ENCODE results near the gene MUC3A.
A peak's percentile ranks its signal among the peaks of the same experiment; 100 is the strongest.
"Not testable (repeated sequence)": the region's sequence is repeated elsewhere in the genome, so short reads cannot be mapped to it uniquely, and the experiment has no call there.

Gene MUC3A

DNA sequence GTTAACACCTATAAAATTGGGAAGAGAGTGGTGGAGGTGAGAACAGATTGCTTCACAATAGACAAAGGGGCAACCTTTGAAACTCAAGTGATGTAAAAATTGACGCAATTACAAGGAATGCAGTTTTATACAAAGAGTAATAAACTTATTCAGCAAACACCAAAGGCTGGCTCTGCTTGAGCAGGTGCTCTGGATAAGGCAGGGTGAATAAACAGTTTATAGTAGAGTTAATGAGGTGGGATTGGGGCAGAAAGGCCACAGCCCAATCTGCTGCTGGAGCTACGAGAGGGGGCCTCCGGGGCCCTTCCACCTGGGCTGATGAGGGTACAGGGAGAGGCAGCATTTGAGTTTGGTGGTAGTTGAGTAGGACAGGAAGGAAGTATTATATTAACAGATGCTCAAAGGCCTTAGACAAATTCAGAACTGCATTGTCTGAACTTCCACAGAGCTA lies 26.1 kb downstream of the MUC3A start:
- no peak for DNase-seq

GRCh38 chr7:100978300-100978699 lies 29.0 kb downstream of the MUC3A start:
- no peak for DNase-seq

DNA sequence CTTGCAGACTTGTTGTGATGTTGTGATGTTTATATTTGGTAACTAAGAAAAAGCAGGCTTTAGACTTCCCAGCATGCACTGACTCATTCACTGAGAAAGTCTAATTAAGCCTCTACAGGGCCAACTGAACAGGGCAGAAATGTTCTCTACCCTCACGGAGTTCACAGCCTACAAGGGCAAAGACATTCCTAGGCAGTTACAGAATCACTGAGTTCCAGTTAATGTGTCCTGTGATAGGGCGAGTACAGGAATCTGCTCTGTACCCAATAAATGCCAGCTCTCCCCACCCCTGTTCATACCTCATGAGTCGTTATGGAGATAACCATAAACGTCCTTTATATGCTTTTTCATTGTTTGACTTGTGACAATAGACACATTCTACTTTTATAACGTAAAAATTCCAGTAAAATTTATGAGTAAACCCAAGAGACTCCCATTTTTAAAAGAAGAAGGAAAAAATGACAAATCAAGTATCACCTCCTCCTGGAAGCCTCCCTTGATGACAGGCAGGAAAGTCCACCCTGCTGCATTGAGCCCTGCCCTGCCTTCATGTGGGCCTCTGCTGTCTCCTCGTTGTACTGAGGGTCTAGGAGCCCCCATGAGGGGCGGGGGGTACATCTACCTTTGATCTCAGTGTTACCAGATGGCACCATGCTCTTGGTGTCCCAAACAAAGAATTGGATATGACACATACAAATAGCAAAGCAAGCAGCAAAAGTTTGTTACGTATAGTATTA lies 34.3 kb downstream of the MUC3A start:
- no peak for DNase-seq

DNA sequence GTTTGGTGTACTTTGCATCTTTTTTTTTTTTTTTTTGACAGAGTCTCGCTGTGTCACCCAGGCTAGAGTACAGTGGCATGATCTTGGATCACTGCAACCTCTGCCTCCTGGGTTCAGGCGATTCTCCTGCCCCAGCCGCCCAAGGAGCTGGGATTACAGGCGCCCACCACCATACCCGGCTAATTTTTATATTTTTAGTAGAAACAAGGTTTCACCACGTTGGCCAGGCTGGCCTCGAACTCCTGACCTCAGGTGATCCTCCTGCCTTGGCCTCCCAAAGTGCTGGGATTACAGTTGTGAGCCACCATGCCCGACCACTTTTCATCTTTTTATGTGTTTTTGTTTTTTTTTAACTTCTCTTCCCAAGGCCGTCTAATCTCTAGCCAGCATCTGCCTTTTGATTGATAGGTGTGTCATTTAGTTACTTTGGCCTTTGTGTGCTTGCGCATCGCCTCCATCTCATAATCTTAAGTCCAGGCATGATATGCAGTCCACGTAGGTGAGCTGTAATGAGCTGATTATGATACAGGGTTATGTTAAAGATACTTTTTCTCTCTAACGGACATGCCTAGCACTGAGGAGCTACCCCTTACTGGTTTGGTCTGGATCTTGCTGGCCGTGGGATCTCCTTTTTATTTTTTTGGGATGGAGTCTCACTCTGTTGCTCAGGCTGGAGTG lies 35.0 kb downstream of the MUC3A start:
- not testable (repeated sequence) for DNase-seq

- DNase-seq = not testable (repeated sequence)
These were observed 35.9 kb downstream of the MUC3A start for GRCh38 chr7:100985033-100985797.

- no peak for DNase-seq
These were observed 42.3 kb downstream of the MUC3A start for GRCh38 chr7:100991631-100992030.

- DNase-seq = not testable (repeated sequence)
These were observed 42.9 kb downstream of the MUC3A start for GRCh38 chr7:100992280-100992679.

- not testable (repeated sequence) for DNase-seq
These were observed 45.3 kb downstream of the MUC3A start for GRCh38 chr7:100994671-100995070.

GRCh38 chr7:100998530-100998929 lies 49.2 kb downstream of the MUC3A start:
- DNase-seq = not testable (repeated sequence)

DNA sequence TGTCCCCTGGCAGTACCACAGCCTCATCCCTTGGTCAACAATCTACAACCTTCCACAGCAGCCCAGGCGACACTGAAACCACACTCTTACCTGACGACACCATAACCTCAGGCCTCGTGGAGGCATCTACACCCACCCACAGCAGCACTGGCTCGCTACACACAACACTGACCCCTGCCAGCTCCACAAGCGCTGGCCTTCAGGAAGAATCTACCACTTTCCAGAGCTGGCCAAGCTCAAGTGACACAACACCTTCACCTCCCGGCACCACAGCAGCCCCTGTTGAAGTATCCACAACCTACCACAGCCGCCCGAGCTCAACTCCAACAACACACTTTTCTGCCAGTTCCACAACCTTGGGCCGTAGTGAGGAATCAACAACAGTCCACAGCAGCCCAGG lies 50.0 kb downstream of the MUC3A start:
- not testable (repeated sequence) for DNase-seq

- DNase-seq = not testable (repeated sequence)
These were observed 50.7 kb downstream of the MUC3A start for GRCh38 chr7:101000025-101000424.

DNA sequence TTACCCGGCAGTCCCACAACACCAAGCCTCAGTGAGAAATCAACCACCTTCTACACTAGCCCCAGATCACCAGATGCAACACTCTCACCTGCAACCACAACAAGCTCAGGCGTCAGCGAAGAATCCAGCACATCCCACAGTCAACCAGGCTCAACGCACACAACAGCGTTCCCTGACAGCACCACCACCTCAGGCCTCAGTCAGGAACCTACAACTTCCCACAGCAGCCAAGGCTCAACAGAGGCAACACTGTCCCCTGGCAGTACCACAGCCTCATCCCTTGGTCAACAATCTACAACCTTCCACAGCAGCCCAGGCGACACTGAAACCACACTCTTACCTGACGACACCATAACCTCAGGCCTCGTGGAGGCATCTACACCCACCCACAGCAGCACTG lies 53.0 kb downstream of the MUC3A start:
- DNase-seq = not testable (repeated sequence)

DNA sequence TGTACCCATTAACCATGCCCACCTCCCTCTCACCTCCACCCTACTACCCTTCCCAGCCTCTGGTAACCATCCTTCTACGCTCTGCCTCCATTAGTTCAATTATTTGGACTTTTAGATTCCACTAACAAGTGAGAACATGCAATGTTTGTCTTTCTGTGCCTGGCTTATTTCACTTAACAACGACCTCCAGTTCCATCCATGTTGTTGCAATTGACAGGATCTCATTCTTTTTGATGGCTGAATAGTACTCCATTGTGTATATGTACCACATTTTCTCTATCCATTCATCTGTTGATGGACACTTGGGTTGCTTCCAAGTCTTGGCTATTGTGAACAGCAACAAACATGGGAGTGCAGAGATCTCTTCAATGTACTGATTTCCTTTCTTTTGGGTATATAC lies 58.0 kb downstream of the MUC3A start:
- DNase-seq = not testable (repeated sequence)

DNA sequence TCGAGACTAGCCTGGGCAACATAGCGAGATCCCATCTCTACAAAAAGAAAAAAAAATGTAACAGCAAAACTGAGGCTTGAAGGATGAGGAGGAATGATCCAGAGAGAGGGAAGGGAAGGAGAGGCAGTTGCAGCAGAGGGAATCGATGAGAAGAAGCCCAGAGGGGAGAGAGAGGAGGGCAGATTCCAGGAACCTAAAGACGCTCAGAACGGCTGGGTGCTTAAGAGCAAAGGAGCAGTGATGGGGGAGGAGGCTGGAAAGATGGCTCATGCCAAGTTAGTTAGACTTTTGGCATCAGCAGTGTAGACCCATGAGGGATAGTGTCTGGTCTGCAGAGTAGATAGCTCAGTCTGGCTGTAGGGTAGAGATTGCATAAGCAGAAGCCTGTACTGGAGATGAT lies 60.3 kb downstream of the MUC3A start:
- no peak for DNase-seq

- no peak for DNase-seq
These were observed 63.6 kb downstream of the MUC3A start for GRCh38 chr7:101012931-101013330.

DNA sequence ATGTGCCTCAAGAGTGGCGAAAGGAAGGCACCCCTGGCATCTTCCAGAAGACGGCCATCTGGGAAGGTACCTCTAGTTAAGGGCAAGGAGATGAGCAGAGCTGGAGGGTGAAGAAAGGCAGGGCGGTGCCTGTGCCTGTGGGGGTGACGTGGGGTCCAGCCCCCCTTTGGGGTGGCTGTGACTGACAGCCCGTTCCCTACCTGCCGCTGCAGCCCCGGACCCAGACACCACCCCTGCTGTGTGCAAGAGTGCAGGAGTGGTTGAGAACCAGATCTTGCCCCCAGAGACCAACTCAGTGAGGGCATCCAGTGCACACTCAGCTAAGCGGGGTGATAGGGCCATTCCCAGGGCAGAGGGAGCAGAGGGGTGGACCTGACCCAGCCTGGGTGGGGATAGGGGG lies 66.3 kb downstream of the MUC3A start:
- DNase-seq = no peak

DNA sequence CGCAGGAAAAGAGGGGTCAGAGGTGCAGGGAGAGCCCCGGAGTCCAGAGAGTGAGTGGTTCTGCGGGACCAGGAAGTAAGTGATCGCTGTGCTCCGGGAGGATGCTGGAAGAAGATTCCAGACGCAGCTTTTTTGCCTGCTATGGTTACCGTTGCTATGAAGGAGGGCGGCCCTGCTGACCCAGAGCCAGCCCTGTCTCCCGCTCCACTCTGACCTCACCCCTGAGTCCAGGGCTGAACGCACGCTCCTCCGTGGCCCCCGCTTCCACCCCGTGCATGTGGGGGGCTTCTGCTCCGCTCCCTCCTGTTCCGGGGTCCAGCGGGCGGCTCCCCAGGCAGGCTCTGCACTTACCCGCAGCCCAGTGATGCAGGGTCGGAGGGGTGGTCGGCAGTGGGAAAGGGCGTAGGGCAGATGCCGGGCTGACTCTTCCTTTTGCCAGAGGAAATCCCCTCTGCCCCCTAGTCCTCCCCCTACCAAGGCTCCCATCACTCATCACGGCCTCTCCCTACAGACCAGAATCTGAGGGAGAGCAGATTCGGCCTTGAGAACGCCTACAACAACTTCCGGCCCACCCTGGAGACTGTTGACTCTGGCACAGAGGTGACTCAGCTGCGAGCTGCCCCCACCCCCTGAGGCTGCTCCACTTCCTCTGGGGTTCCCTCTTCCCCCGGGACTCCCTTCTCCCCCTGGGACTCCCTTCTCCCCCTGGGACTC lies 67.9 kb downstream of the MUC3A start:
- peak; percentile 49 for DNase-seq
